Activated effector memory CD4-positive, alpha-beta T cell treated with Interleukin-2 at 50 U/mL for 16 hours (primary cell): ENCODE data around the gene SNURF.
A peak's percentile ranks its signal among the peaks of the same experiment; 100 is the strongest.
"Not testable (repeated sequence)": the region's sequence is repeated elsewhere in the genome, so short reads cannot be mapped to it uniquely, and the experiment has no call there.

Experiments used
- DNase-seq: peaks from one replicate; pipeline ENCODE4 v3.0.0-alpha.2; 2020

Gene SNURF, protein sequence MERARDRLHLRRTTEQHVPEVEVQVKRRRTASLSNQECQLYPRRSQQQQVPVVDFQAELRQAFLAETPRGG

DNA sequence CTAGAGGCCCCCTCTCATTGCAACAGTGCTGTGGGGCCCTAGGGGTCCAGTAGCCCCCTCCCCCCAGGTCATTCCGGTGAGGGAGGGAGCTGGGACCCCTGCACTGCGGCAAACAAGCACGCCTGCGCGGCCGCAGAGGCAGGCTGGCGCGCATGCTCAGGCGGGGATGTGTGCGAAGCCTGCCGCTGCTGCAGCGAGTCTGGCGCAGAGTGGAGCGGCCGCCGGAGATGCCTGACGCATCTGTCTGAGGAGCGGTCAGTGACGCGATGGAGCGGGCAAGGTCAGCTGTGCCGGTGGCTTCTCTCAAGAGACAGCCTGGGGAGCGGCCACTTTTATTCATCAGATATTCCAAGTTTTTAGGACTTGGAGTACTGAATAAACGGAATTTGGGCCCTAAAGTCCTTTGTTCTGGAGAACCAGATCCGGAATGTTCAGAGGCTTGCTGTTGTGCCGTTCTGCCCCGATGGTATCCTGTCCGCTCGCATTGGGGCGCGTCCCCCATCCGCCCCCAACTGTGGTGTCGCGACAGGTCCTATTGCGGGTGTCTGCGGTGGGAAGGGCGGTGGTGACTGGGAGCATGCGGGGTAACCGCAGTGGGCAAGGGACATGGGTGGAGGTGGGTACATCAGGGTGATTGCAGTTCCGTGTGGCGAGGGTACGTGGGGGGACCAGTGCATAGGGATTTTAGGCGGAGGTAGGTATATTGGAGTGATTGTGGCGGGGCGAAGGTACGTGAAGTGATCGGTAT lies at the start of gene SNURF, which contains the start of gene SNRPN:
Gene SNURF (plus strand): TSS at position 205 of the 748 bp plus-strand sequence. CDS start 62 bp downstream, at position 267.
Gene SNRPN (plus strand): TSS at position 205 of the 748 bp plus-strand sequence. CDS start 19,467 bp downstream, outside the sequence.
- peak; percentile 48 for DNase-seq

- no peak for DNase-seq
Measured at GRCh38 chr15:24916305-24917009, 38.3 kb upstream of the SNURF start.

- DNase-seq = no peak
Measured at GRCh38 chr15:24917431-24917830, 37.4 kb upstream of the SNURF start.

DNA sequence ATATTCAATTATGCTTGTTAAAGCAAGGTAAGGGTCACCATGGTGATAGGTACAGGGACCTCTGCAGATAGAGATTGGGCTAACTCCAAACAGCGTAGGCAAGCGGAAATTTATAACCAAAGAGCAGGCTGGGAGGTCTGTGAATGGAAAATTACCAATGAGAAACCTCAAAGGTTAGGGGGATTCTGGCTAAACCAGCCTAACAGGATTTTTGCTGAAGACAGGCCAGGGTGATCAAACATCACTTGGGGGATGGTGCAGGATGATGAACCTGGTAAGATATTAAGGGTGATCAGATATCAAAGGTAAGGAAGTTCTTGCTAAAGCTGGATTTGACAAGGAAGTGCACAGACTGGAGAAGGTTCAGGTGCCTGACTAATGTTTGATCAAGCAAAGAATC lies 35.3 kb upstream of the SNURF start:
- DNase-seq = no peak

DNA sequence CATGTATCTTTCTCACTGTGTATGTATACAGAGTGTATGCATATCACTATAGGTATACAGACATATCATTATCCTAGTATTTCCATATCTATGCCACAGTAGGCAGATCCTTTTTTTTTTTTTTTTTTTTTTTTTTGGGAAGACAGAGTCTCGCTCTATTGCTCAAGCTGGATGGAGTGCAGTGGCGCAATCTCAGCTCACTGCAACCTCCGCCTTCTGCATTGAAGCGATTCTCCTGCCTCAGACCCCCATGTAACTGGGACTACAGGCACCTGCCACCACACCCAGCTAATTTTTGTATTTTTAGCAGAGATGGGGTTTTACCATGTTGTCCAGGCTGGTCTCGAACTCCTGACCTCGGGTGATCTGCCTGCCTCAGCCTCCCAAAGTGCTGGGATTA lies 32.0 kb upstream of the SNURF start:
- DNase-seq = not testable (repeated sequence)

DNA sequence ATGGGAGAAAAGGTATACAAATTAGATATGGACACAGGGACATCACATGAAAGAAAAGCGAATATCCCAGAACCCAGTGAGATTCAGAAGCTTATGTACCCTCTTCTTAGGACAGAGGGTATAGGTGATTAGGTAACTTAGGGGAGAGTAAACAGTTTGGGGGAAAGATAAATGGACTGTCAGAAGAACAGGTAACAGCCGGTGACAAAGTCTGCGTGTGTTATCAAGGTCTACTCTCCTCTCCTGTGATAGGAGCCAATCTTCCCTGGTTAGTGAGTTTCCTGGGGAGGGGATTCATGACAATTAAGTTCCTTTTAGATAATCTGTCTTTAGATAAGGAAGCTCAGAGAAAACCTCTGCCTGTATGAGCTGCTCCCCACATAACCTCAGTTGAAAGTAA lies 30.6 kb upstream of the SNURF start:
- no peak for DNase-seq

- no peak for DNase-seq
Measured at GRCh38 chr15:24924621-24925020, 30.2 kb upstream of the SNURF start.

- not testable (repeated sequence) for DNase-seq
Measured at GRCh38 chr15:24931874-24932732, 22.7 kb upstream of the SNURF start.

GRCh38 chr15:24933716-24934115 lies 21.1 kb upstream of the SNURF start:
- no peak for DNase-seq

DNA sequence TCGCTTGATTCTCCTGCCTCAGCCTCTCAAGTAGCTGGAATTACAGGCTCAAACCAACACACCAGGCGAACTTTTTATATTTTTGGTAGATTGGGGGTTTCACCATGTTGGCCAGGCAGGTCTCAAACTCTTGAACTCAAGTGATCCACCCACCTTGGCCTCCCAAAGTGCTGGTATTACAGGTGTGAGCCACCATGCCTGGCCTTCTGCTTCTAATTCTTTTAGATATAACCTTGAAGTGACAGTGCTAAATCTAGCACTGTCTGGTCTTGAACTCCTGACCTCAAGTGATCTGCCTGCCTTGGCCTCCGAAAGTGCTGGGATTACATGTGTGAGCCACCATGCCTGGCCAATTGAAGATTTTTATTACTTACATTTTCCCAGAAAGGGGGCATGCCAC lies 16.6 kb upstream of the SNURF start:
- not testable (repeated sequence) for DNase-seq

GRCh38 chr15:24940236-24940635 lies 14.6 kb upstream of the SNURF start:
- DNase-seq = no peak

- no peak for DNase-seq
Measured at GRCh38 chr15:24943361-24943760, 11.4 kb upstream of the SNURF start.

- no peak for DNase-seq
Measured at GRCh38 chr15:24944954-24945353, 9.8 kb upstream of the SNURF start.

DNA sequence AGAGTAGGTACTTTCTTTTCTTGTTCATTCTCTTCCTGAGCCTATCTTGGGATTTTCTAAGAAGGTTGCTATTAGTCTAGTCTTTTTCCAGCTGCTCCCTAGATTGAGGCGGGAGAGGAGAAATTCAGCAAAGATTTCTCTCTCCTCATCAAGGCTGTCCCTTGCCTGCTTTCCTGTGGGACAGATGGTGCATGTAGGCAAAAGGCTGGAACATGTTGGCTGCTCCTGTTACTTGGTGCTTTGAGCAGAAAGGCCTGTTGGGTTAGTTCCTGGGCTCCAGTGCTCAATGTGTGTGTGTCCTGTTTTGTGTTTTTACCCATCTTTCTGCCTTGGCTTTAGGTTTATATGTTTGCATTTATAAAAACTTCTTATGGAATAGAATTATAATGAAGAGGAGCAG lies 9.1 kb upstream of the SNURF start:
- DNase-seq = no peak

DNA sequence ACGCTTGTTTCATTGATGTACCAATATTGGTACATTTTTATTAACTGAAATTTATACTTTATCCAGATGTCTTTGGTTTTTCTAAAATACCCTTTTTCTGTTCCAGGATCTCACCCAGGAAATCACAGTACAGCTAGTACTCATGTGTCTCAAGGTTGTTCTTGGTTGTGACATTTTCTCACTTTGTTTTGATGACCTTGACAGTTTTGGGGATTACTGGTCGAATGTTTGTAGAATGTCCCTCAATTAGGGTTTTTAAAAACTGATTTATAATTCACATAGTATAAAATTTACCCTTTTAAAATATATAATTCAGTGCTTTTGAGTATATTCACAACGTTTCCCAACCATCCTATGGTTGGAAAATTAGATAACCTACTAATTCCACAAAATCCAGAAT lies 6.3 kb upstream of the SNURF start:
- no peak for DNase-seq

DNA sequence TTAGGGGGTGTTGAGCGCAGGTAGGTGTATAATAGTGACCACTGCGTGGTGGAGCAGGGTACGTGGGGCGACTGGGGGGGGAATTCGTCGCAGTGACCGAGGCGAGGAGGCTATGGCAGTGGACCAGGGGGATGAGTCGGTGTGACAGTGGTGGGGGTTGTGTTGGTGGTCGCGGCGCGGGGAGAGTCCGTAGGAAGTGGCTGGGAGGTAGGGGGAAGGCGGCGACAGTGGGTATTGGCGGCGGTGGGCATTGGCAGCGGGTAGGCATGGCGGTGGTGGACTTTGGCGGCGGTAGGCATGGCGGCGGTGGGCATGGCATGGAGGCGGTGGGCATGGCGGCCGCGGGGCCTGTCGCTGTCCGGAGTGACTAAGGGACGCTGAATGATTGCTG lies 739 bp downstream of the SNURF start:
- peak; percentile 2 for DNase-seq

DNA sequence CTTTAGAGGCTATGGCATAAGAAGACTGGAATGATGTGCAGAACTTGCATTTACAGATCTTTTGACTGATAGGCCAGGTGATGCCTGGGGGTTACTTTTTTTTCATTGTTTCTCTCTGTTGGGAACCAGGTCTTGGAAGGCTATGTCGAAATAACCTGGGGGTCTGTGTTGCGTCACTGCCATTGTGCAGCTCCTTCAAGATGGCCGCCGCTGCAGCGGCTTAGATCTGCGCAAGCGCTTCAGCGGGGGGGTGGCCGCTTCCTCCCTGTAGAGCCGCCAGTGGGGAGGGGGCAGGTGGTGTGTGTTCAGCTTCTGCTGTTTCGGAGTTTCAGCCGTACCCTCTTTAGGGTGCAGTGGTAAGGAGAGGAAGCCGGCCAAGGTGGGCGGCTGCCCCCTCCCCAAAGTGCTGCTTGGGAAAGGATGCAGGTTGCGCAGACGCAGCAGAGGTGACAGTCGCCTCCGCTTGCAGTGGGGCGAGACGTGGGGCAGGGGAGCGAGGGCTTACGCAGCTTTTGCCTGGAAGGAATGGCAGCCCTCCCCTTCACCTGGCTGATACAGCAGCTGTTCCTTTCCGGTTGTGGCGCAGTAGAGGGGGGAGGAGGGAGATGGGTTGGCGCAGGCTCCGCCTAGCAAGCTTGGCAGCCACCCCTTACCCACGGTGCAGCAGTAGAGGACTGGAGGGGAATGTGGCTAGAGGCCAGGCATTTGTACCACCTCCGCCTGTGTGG lies 1.5 kb downstream of the SNURF start:
- DNase-seq = peak; percentile 73

- no peak for DNase-seq
Measured at GRCh38 chr15:24957691-24958090, 2.9 kb downstream of the SNURF start.

- no peak for DNase-seq
Measured at GRCh38 chr15:24961967-24962366, 7.2 kb downstream of the SNURF start.

- DNase-seq = no peak
Measured at GRCh38 chr15:24962880-24963279, 8.1 kb downstream of the SNURF start.

- no peak for DNase-seq
Measured at GRCh38 chr15:24966364-24967103, 11.7 kb downstream of the SNURF start.

DNA sequence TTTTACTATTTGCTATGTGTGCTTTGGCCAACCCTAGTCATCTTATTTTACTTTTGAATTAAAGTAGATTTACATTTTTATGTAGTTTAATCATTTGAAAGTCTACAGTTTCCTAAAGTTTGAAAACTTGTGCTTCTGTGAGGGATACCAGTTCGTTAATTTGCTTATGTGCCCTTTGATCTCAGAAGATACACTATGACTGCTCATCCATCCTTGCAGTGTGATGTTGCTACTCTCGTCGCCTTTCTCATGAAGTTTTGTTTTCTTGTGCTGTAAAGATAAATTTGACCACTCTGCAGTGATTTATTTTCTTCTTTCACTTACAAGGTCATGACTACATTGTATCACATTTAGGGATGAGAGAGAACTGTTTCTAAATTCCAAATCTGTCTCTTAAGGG lies 16.3 kb downstream of the SNURF start:
- DNase-seq = no peak
